RPMI7951 (cell line): ENCODE data around the gene BPIFA2. TPM values are rescaled to one million over a fixed set of nuclear protein-coding genes. Genes with fewer than 3 reads are reported as not detected.
"Not testable (repeated sequence)": the region's sequence is repeated elsewhere in the genome, so short reads cannot be mapped to it uniquely, and the experiment has no call there.

Source experiments
- DNase-seq: peaks from one replicate; pipeline ENCODE4 v3.0.0-alpha.2; 2012; ENCODE audit warnings: low read depth
- total RNA-seq: library from RNA; depleted of rRNA; stranded (reverse); fragments of >200 nt; shearing (Covaris generic); gene quantifications from 2 replicates; pipeline ENCODE4 v1.2.3, GENCODE V29; 2014; rRNA removed

BPIFA2 gene, protein sequence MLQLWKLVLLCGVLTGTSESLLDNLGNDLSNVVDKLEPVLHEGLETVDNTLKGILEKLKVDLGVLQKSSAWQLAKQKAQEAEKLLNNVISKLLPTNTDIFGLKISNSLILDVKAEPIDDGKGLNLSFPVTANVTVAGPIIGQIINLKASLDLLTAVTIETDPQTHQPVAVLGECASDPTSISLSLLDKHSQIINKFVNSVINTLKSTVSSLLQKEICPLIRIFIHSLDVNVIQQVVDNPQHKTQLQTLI
- total RNA-seq: not detected in 2 replicates

- no peak for DNase-seq
Observed at GRCh38 chr20:33167859-33168258, at the start of gene BPIFA2. Gene BPIFA2 (plus strand): TSS chr20:33168159. CDS start chr20:33169146, 987 bp downstream.

GRCh38 chr20:33119725-33120720, 47.9 kb upstream of the BPIFA2 start:
- DNase-seq: peak; percentile 16

- DNase-seq: no peak
Observed at GRCh38 chr20:33120934-33121333, 47.0 kb upstream of the BPIFA2 start.

- DNase-seq: not testable (repeated sequence)
Observed at GRCh38 chr20:33122297-33122696, 45.7 kb upstream of the BPIFA2 start.

GRCh38 chr20:33124261-33124660, 43.7 kb upstream of the BPIFA2 start:
- DNase-seq: no peak

DNA sequence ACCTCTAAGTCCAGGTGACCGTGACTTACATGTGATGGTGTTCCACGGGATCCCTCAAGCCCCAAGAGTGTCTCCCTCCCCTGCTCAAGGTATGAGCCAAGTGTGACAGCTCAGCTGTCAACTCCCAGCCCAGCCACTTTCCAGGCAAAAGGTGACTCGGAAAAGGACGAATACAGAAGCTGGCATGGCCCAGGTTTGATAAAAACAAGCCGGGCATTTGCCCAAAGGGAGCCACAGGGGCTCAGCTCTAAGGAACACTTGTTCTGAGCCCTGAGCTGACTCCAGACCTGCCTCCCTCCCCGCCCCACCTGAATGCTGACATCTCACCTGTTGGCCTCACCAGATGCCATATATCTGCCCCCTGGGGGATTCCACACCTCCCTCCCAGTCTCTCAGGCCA, 43.0 kb upstream of the BPIFA2 start:
- no peak for DNase-seq

- no peak for DNase-seq
Observed at GRCh38 chr20:33125983-33126382, 42.0 kb upstream of the BPIFA2 start.

DNA sequence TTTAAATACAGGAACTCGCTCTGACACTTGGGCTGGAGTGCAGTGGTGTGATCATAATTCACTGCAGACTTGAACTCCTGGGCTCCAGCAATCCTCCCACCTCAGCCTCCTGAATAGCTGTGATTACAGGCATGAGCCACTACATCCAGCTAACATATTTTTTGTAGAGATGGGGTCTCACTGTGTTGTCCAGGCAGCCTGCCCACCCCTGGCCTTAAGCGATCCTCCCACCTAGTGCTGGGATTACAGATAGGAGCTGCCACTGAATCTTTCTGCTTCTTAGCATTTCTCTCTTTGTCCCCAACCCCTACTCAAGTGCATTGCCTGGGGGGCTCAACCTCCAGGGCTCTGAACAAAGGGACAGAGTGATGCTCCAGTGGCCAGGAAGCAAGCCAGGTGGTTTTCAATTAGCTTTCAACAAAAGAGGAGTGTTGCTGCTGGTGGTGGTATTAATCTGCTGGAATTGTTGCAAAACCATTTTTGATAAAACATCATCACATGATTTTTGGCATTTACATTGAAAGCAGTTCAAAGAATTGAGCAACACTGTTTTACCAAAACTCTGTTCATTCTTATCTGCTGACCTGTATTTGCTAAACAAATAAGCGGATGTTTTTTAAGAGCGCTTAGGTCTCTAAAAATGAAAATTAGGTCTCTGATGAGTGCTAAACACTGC, 40.4 kb upstream of the BPIFA2 start:
- DNase-seq: no peak

GRCh38 chr20:33130568-33131061, 37.3 kb upstream of the BPIFA2 start:
- peak; percentile 76 for DNase-seq

DNA sequence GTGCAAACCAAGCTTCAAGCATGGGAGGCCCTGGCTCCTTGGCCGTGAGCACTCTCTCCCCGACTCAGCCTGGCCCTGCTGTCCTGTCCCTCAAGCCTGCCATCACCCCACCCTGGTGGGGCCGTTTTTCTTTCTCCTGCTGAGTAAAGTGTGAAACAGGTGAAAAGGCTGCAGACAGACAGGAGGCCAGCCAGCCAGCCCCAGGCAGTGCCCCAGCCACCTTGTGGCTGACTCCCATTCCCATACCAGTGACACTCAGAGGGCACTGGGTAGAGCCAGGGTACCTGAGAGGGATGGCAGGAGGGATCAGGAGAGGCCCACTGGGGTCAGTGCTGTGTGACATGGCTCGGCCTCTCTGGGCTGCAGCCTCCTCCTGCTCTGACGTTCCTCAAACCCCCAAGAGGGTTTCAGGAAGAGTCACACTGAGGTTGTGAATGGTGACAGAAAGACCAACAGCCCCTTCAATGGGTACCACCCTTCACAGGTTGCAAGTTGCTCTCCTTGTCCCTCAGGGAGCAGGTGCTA, 35.9 kb upstream of the BPIFA2 start:
- no peak for DNase-seq

DNA sequence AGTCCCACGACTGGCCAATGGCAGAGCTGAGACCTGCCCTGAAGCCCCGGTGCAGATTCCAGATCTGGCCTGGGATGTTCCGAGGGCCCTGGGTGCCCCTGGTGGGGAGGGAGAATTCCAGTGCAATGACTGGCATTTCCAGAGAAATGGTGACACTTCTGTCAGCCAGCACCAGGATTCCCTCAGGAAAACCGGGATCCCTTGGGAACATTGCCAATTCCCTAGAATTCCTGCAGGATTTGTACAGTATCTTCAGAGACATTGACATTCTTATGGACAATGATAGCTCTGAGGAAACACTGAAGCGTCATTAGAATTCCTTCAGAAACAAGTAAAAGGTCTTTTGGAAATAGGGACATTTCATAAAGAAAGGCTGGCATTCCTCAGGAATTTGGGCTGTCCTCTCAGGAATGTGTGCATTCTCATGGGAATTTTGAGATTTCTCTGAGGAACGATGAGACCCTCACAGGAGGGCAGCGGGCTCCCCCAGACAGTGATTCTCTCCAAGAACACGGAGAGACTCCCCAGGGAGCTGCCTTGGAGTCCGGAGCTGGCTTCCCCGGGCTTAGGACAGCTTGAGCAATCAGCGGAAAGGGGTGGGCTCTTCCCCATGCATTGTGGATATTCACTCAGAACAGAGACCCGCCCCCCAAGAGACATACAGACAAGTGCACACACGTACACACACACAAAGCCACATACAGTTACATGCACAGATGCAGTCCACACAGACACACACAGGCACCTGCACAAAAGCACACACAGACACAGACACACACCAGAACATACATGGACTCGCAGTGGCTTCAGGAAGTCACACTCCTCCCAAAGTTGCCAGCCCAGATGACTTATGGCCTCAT, 35.2 kb upstream of the BPIFA2 start:
- peak; percentile 16 for DNase-seq

- DNase-seq: no peak
Observed at GRCh38 chr20:33133373-33133941, 34.5 kb upstream of the BPIFA2 start.

GRCh38 chr20:33137195-33137594, 30.8 kb upstream of the BPIFA2 start:
- DNase-seq: no peak

GRCh38 chr20:33139467-33139866, 28.5 kb upstream of the BPIFA2 start:
- DNase-seq: no peak

DNA sequence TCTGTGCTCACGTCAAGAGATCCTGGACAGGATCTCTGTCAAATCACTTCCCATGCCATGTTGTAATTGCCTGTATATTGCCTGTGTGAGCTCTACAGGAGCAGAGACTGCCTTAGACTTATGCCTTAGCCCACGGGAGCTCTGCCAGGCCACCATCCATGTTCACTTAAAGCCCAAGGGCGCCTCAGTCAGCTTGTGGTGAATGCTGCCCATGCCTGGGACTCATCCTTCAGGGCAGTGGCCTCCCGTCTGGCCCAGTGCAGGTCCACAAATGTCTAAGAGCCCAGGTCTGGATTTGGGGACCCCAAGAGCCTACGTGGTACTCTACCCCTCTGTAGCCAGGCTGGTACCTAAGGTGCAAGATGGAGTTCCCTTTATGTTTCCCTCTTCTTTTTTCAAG, 22.4 kb upstream of the BPIFA2 start:
- no peak for DNase-seq

- DNase-seq: no peak
Observed at GRCh38 chr20:33147299-33147698, 20.7 kb upstream of the BPIFA2 start.

DNA sequence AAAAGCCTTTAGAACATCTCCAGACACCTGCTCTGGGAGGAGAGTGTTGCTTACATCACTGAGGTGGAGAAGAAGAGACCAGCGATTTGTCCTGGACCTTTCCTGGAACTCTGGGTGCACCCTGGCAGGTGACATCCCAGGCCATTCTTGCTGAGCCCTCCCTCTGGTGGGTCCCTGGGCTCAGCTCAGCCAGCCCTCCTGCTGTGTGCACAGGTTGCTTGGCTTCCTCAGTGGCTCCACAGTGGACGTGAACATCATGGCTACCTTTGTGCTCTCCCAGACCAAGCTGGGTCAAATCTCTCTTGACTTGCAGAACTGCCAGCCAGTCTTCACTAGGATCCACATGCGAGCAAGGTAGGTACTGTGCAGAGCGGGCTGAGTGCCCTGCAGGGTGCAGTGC, 19.9 kb upstream of the BPIFA2 start:
- no peak for DNase-seq

GRCh38 chr20:33154252-33154651, 13.7 kb upstream of the BPIFA2 start:
- no peak for DNase-seq

DNA sequence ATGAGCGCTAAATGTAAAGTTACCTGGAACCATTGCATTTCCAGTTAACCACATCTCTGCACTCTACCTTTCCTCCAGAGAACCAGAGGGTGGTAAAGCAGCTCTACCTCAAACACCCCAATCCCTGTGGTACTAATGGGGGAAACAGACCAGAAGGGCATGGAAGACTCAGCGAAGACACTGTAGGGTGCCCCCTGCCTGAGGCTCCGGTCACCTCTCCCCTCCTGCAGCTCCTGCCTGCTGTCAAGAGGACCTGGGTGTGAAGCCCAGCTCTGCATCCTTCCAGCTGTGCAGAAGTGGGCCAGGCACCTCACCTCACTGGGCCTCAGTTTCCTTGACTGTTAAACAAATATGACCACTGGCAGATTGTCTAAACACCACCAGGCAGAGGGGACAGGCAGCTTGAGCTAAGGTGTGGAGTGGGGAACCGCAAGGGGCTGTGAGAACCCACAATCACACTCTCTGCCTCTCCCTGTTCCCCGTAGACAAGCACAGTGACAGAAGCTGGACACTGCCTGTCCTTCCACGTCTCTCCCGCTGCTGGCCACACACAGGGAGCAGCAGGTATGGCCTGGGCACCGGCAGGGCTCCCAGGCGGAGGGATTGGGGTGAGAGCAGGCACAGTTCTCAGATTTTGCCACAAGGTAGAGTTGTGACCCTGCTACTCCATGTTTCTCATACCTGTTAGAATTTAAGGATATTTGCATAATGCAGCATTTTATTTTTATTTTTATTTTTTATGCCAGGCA, 9.1 kb upstream of the BPIFA2 start:
- DNase-seq: no peak

DNA sequence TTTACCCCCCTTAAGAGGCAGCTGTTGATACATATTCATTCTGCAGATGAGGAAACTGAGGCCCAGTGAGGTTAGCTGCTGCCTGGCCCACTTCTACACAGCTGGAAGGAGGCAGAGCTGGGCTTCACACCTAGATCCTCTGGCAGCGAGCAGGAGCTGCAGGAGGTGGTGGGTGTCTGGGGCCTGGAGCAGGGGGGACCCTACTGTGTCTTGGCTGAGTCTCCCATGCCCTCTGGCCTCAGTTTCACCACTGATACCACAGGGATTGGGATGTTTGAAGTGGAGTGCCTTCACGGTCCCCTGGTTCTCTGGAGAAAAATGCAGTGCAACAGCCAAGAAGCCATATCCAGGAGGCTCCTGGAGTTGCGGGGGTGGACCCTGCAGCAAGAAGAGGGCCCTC, 8.2 kb upstream of the BPIFA2 start:
- no peak for DNase-seq
